ENCODE results near the gene GRIK3.
"Not testable (repeated sequence)": the region's sequence is repeated elsewhere in the genome, so short reads cannot be mapped to it uniquely, and the experiment has no call there.

GRIK3 gene

GRCh38 chr1:36918604-36919003 is 115.7 kb downstream of the GRIK3 start:
- TF ChIP-seq ZFX (IDR thresholded peaks at IDR 0.05): no peak
- H3K27ac ChIP-seq: no peak overlapping the region

DNA sequence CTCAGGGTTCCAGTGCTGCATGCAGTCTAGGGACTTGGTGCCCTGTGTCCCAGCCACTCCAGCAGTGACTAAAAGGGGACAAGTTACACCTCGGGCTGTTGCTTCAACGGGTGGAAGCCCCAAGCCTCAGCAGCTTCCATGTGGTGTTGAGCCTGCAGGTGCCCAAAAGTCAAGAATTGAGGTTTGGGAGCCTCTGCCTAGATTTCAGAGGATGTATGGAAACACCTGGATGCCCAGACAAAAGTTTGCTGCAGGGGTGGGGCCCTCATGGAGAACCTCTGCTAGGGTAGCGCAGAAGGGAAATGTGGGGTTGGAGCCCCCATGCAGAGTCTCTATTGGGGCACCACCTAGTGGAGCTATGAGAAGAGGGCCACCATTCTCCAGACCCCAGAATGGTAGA is 117.8 kb downstream of the GRIK3 start:
- H3K27ac ChIP-seq: not testable (repeated sequence)

DNA sequence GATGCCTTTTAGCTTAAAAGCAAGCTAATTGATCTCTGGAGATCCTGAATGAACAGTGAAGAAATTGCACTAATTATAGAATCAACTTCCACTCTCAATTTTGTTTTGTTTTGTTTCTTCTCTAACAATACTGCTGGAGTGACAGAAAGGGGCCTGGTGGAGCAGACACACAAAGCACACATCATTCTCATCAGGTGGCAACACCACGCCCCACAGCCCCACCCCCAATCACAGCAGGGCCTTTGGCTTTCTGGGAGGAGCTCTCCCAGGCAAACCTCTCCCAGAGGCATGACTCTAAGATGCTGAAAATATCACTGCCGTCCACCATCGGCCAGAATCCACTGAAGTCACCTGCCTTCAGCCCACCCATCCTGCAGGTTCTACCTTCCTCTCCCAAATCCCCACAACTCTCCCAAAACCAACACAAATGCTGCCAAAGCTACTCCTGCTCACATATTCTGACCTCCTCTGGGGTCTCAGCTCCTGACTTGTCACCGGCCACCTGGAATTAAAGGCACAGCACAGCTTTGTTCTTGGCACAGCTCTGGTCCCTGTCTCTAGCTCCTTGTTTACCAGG is 120.7 kb downstream of the GRIK3 start:
- TF ChIP-seq, protein P1, sequence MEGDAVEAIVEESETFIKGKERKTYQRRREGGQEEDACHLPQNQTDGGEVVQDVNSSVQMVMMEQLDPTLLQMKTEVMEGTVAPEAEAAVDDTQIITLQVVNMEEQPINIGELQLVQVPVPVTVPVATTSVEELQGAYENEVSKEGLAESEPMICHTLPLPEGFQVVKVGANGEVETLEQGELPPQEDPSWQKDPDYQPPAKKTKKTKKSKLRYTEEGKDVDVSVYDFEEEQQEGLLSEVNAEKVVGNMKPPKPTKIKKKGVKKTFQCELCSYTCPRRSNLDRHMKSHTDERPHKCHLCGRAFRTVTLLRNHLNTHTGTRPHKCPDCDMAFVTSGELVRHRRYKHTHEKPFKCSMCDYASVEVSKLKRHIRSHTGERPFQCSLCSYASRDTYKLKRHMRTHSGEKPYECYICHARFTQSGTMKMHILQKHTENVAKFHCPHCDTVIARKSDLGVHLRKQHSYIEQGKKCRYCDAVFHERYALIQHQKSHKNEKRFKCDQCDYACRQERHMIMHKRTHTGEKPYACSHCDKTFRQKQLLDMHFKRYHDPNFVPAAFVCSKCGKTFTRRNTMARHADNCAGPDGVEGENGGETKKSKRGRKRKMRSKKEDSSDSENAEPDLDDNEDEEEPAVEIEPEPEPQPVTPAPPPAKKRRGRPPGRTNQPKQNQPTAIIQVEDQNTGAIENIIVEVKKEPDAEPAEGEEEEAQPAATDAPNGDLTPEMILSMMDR (conservative IDR thresholded peaks at IDR 0.05): no peak
- no peak for TF ChIP-seq ZFX (IDR thresholded peaks at IDR 0.05)
- no peak overlapping the region for H3K27ac ChIP-seq

DNA sequence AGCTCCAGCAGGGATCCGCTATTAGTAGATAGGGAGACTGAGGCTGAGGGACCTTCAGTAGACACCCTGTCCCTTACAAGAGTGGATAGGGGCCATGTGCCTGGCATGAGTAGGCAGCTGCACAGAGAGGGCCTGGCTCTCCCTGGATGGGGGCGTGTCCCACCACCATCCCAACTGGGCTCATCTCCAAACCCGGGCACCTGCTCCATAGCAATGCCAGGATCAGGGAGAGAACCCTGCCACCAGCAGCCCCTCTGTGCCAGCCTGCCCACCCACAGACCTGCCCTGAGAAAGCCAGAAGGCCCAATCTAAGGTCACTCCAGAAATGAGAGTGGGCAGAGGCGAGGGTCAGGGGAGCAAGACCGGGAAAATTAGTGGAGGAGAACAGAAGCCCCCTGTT is 121.3 kb downstream of the GRIK3 start:
- no peak overlapping the region for H3K27ac ChIP-seq
- TF ChIP-seq, protein P1 (conservative IDR thresholded peaks at IDR 0.05): no peak
- TF ChIP-seq ZFX (IDR thresholded peaks at IDR 0.05): no peak

DNA sequence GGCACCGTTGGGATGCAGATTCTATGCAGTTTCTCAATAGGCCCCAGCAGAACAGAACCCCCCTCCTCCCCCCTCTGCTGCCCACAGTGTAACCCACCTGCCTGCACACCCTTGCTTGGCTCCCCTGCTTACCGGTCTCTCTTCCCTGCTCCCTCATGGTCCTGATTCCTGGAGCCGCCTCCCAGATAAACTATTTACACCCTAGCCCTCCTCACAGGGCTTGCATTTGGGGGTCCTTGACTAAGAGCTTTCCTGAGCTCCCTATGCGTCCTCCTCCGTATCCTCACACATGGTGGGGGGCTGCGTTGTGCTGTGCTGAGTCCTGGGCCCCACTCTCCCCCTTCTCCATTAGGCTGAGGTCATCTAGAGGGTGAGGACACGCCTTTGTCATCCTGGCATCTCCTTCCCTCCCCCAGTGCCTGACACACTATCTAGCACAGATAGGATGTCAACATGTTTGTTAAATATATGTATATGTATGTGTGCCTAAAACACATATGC is 121.9 kb downstream of the GRIK3 start:
- H3K27ac ChIP-seq: no peak overlapping the region
- TF ChIP-seq, protein P1 (conservative IDR thresholded peaks at IDR 0.05): no peak
- no peak for TF ChIP-seq ZFX (IDR thresholded peaks at IDR 0.05)

- TF ChIP-seq, protein P1 (conservative IDR thresholded peaks at IDR 0.05): no peak
- TF ChIP-seq ZFX (IDR thresholded peaks at IDR 0.05): no peak
- no peak overlapping the region for H3K27ac ChIP-seq
Observed at GRCh38 chr1:36911561-36912364, 122.6 kb downstream of the GRIK3 start.

GRCh38 chr1:36910886-36911540 is 123.3 kb downstream of the GRIK3 start:
- H3K27ac ChIP-seq: no peak overlapping the region
- no peak for TF ChIP-seq ZFX (IDR thresholded peaks at IDR 0.05)
- TF ChIP-seq, protein P1 (conservative IDR thresholded peaks at IDR 0.05): no peak

- no peak for TF ChIP-seq ZFX (IDR thresholded peaks at IDR 0.05)
- TF ChIP-seq, protein P1 (conservative IDR thresholded peaks at IDR 0.05): no peak
- no peak overlapping the region for H3K27ac ChIP-seq
Observed at GRCh38 chr1:36909946-36910725, 124.2 kb downstream of the GRIK3 start.

DNA sequence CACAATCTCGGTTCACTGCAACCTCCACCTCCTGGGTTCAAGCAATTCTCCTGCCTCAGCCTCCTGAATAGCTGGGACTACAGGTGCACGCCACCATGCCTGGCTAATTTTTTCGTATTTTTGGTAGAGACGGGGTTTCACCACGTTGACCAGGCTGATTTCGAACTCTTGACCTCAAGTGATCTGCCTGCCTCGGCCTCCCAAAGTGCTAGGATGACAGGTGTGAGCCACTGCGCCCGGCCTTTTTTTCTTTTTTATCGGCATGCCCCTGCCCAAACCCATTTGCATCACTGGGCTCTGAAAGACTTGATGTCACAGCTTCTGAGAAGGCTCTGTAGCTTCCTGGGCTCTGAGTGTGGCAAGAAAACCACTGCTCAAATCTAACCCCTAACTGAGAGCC is 125.0 kb downstream of the GRIK3 start:
- H3K27ac ChIP-seq: not testable (repeated sequence)
